NCI-H1930 (cell line): ENCODE results near the gene TMOD1.
"Not testable (repeated sequence)": the region's sequence is repeated elsewhere in the genome, so short reads cannot be mapped to it uniquely, and the experiment has no call there.

ENCODE experiments used
- DNase-seq, 2 experiments: peaks; one replicate each; lab custom pipeline; 2025; lab: John Stamatoyannopoulos, UW

TMOD1 gene

DNA sequence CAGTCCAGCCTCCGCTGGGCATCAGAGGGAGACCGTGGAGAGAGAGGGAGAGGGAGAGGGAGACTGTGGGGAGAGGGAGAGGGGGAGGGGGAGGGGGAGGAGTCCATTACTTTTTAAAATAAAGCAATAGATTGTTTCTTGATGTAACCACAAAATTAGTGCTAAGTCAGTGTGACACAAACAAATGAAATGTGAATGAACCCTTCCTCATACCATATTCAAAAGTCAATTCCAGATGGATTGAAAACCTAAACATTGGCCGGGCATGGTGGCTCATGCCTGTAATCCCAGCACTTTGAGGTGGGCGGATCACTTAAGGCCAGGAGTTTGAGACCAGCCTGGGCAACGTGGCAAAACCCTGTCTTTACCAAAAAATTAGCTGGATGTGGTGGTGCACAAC is 2.6 kb upstream of the TMOD1 start:
- not testable (repeated sequence) for DNase-seq

DNA sequence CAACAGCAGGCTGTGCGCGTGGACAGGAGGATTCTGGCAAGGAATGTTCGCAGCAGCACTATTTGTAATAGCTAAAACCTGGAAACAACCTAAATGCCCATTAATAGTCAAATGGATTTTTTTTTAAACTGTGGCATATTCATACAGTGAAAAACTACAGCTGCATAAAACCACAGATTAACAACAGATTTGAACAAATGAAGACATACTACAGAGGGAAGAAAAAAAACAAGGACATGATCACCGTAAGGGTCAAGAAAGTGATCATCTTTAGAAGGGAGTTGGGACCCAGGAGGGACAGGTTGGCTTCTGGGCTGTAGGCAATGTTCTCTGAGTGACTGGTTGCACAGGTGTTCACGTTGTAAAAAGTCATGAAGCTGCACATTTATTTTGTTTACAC is 1.2 kb upstream of the TMOD1 start:
- DNase-seq, result no peak

DNA sequence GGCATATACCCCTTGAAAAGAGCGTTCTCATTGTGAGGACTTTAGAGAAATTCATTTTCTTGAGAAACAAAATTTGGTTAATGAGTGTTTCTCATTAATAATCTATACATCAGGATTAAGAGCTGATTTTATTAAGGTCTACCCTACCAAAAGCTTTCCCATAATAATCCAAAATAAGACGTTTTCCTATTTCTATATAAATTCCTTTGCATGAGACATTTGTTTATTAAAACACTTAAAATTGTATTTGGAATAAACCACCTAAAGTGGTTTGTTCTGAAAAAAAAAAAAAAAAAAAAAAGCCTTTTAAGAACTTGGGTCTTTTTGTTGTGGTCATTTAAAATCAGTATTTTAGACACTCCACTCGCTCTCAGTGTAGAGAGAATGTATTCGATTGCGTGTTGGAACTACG is 695 bp upstream of the TMOD1 start:
- DNase-seq, result no peak

DNA sequence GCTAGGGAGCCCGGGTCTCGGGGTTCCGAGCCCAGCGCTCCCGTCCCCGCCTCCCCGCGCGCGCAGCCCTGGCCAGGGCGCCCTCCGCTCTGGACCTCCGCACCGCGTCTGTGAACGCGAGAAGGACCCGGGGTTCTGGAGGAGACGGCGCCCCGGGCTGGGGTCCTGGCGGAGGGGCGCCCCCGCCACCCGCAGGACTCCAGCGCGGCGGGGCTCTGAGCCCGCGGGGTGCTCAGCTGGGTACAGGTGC is 431 bp downstream of the TMOD1 start:
- no peak for DNase-seq

DNA sequence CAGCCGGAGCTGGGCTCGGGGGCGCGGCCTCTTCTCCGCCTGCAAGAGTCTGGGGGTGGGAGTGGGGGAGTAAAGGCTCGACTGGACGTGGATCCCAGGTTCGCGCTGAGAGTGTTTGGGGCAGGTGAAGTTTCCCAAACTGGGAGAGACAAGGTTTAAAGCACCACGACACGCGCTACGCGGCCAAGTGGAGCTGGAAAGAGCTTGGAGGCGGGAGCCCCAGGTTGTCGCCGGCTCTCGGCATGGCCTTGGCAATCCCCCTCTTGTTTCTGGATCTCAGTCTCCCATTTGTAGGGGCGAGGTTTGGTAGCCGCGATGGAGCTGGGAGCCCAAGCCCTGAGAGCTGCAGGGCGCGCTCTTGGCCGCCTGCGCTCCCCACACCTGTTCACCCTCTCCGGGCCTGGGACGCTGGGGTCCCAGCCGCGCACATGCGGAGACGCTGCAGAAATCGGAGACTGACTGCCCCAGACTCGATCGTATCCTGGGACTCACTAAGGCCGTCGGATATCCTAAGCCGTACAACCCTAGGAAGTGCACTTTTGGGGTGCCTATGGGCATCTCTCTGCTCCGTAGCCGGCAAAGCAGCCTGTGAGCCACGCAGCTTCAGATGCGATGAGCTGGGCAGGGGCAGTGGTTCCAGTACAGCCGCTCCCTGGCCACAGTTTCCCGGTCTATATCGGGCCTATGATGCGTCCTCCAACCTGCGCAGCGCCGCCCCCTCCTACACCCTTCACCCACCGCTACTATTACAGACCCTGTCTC is 937 bp downstream of the TMOD1 start:
- no peak for DNase-seq

DNA sequence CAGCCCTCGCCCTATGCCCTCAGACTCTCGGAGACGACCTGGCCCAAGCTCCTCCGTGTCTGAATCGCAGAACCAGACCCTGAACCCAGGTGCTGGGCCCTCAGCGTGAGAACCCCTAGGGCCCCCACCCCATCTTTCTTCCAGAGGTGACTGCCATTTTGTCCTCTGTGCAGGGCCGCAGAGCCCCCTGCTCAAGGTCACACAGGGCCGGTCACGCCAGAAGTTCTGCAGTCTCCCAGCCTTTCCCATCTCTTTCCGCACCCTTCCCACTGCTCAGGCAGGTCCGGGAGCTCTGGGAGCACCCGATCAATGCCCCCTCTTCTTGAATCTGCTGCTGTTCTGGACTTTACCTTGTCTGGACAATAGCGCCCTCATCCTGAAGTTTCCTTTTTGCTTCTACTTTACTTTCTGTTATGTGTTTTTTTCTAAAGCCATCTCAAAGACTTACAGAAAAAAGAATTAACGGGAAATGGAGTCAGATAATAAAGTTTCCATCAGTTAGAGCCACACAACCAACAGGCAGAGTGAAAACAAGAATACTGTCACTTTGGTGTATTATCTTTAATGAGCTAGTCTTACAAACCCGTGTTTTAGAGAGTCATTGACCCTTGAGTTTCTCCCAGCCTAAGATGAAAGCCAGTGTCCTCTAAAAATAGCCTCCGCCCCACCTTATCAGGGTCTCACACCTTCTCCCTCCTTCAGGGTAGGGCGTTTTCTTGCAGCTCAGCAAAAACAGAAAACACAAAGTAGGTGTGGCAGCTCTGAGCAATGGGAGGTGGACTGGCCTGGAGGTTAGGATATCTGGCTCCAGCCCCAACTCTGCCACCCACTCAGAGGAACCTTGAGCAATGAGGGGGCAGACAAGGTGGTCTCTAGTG is 1.8 kb downstream of the TMOD1 start:
- DNase-seq, result no peak

DNA sequence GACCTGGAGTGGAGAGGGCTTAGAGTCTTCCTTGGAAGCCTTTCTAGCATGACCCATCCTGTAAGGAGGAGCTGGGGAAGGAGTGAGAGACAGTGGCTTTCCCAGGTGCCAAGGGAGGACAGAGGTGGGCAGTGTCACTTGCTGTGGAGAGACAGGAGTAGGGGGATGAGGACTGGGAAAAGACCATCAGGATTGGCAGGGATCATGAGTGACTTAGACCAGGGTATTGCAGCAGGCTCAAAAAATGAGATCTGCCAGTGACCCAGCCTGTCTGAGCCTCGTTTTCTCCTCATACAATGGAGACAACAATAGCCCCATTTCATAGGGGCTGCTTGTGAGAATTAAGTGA is 2.4 kb downstream of the TMOD1 start:
- DNase-seq, result no peak

DNA sequence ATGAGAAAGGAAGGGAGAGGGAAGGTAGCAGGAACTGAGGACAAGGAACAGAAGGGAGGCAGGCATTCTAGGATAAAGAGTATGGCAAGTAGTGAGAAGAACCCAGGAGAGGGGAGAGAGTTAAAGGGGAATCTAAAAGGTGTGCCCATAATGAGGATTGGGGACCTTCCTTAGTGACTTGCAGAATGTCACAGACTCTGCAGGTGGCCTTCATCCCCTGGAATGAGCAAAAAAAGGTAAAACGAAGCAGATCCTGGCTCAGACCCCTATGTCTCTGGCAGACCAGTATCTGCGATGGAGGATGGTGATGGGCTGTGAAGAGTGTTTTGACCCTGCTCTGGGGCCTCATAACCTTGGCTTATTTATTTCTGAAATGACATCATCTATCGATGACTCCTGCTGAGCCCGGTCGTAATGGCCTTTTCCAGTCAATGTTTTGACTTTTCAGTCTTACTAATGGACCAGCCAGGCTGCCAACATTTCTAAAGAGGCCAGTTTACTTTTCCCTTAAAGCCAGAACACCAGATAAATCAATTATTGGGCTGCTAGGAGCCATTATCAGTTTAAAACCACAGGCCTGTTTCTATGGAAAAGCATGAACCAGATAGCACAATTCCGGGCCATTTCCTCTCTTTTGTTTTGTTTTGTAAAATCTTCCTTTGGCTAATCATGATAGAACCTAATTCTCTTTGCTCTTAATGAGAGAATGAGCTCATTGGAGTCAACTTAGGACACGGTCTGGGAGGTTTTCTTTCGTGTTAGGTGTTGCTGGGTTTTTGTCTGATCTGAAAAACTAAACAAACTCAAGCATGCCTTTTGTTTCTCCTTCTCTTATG is 3.1 kb downstream of the TMOD1 start:
- DNase-seq, result no peak

DNA sequence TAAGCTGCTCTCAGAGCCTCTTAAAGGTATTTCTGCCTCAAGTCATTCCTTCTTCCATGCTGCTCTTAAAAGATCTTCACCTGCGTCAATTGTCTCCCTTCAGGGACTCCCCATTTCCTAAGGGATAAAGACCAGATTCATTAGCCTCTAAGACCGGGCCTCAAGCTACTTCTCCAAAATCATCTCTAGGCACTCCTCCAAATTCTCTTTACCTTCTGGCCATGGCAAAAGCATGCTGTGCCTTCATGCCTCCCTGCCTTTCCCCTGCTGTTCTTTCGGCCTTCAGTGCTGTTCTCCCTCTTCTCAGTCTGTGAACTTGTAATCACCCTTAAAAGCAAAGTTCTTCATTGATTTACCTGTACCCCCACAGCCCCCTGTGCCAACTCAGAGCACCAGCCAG is 4.4 kb downstream of the TMOD1 start:
- DNase-seq, result no peak

DNA sequence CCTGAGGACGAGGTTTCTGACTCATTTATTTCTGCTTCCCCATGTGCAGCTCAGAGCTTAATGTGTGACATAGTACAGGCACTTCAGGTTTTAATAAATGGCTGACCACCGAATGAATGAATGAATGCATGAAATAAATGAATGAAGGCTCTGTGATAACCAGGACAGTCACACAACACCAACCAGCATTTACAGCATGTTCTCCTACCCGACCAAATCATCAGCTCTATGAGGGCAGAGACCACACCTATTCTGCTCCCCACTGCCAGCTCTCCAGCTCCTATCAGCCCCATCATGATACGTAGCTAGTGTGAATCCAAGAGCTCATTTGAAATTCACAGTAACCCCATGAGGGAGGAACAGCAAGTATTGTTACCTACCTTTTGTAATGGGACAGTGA is 4.8 kb downstream of the TMOD1 start:
- no peak for DNase-seq

DNA sequence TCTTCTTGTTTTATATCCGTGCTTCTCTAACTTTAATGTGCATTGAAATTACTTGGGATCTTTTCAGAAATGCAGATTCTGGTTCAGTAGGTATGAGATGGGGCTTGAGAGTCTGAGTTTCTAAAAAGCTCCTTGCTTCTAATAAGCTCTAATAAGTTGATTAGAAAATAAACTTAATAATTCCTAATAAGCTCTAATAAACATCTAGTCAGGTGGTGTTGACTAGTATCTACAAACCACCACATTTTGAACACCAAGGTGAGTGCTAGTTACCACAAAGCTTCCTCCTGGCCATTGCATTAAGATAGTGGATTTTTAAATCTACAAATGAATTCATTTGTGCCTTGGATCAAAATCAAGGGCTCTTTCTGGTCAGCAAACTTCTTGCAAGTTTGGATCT is 5.3 kb downstream of the TMOD1 start:
- no peak for DNase-seq

DNA sequence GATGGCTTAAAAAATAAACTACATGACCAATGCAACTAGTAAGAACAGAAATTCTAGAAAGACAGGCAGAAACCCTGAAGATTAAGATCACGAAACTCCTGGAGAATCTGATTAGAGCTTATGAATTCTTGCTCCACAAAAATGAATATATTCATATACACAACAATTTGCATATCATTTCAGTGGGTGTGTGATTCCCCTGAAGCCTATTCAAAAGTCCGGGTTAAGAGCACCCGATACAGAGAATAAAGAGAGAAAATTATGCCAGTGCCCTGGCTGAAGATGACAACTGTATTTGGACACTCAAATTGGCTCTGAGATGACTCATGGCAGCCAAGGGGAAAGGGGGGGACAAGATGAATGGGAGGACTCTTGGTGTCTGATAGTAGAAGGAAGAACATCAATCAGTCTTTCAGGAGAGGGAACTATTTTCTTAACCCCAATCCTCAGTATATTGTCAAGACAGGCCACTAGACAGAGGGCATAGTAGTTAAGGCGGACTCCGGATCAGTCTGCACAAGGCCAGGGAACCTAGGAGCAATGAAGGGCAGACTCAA is 6.0 kb downstream of the TMOD1 start:
- no peak for DNase-seq

DNA sequence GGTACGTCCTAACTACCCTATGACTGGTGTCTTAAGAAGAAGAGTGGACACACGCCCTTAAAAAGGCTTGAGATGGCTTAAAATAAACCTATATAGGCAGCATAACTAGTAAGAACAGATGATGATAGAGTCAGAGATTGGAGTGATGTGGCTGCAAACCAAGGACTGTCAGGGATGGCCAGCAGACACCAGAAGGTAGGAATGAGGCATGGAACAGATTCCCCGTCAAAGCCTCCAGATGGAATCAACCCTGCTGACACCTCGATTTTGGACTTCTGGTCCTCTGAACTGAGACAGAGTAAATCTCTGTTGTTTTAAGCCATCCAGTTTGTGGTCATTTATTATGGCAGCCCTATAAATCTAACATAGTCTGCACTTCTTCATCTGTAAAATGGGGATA is 7.4 kb downstream of the TMOD1 start:
- DNase-seq, result no peak

DNA sequence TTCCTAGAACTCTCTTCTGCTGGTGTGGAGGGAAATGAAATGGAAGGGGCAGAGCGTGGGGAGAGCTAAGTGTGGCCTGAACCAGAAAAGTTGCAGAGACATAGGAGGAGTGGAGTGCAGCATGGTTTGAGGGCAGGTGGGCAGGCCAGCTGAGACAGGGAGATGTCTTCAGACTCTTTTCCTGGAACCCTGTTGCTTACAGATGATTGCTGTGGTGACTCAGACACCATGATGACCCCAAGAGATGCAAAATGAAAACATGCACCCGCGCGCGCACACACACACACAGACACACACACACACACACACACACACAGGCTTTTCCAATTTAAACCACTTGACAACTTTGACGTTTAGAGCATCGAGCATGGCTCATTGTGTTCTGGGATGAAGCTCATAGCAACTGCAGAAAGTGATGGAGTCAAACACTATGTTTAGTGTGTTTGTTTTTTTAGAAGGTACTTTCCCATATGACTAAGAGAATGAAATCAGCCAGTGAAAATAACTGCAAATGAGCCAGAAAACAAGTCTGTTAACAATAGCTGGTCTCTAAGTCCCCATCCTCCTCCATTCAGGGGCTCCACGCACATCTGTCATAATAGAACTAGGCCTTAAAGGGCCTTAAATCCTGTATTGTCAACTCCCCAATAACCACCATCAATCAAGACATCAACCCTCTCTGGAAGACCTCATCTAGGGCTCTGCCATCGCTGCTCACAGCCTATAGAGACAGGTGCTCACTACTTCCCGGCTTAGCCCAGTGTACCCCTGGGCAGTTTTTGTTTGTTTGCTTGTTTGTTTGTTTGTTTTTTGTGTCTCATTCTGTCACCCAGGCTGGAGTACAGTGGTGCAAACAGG is 9.6 kb downstream of the TMOD1 start:
- no peak for DNase-seq

DNA sequence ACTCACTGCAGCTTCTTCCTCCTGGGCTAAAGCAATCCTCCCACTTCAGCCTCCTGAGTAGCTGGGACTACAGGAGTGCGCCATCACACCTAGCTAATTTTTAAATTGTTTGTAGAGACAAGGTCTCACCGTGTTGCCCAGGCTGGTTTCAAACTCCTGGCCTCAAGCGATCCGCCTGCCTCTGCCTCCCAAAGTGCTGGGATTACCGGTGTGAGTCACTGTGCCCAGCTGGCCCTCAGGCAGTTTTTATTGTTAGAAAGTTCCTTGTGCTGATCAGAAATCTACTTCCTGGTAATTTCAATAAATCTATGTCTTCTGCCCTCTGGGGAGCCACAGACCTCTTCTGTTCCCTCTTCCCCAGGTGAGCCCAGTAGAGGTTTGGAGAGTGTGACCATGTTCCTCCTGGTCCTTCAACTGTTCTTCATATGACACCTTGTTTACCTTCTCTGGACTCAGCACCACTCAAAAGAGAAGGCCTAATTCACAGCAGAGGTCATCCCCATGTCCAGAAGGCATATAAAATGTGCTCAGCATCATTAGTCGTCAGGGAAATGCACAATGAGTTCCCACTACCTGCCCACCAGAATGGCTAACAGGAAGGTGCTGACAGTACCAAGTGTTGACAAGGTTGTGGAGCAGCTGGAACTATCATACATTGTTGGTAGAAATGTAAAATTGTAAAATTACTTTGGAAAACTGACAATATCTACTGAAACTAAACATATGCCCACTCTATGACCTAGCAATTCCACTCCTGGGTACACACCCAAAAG is 10.4 kb downstream of the TMOD1 start:
- no peak for DNase-seq

DNA sequence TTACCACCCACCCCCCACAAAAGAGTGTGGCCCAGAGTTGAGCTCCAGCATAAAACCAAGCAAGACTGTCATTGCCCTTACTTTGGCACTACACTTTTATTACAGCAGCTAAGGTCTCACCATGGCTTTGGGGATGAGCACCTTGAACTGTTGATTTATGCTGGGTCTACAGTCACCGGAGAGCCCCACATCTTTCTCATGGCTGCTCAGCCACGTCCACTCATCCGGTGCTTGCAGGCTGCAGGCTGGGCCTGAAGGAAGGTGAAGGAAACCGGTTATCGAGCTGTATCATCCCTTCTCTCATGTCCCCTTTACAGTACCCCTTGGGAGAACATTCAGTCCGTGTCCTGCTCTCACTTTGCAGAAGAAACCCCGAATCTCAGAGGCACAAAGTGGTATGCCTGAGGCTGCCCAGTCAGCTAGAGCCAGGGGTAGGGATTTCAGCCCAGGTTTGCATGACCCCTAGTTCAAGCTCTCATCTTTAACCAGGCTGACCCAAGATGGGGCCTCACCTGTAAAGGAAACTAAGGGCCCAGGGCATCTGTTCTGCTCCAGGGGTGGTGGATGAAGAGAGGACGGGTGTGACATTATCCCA is 11.6 kb downstream of the TMOD1 start:
- DNase-seq, result no peak

DNA sequence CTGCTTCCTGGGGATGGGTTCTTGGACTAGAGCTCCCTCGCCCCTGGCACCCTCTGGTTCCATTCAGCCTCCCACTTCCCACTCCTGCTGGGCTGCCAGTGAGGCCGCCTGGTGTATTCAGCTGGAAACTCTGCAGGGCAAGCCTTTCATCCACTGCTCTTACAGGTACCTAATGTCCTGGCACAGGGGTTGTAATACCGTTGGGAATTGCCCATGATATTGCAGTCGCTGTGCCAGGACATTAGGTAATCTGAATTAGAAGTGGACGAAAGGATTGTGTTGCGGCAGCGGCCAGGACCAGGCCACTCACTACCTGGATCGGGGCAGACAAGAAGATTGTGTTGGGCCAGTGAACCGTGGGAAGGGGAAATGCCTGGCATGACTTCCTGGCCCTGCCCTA is 13.1 kb downstream of the TMOD1 start:
- no peak for DNase-seq

DNA sequence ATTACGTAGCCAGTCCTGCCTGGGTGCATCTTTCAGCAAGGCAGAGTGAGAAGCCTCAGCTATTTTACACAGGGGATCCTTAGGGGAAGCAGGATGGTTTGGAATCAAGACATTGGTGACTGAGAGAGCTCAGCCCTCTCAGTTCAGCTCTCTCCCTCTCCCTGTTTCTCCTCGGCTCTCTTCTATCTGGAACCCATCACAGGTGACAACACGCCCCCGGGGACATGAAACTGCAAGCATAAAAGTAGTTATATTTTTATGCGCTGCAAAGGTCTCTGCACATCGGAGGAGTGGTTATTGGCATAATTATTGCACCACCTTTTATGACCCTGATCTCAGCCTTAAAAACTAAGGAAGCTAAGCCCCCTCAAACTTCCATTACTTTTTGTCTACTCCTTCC is 14.2 kb downstream of the TMOD1 start:
- DNase-seq, result no peak

DNA sequence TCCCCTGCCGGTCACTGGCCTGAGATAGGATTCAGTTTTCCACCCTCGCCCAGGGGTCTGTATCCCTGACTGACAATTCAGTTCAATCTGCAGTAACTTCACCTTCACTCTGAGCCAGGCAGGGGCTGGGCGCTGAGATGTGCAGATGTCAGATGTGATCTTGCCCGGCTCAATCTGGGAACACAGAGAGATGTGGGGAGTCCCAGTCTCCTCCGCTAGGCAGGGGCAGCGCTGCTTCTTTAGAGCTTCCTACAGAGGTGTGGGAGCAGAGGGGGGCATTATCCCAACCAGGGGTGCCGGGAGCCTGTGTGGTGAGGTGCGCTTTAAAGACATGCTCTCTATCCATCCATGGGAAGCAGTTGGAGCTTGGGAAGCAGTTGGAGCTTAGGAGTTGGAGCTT is 14.6 kb downstream of the TMOD1 start:
- no peak for DNase-seq

DNA sequence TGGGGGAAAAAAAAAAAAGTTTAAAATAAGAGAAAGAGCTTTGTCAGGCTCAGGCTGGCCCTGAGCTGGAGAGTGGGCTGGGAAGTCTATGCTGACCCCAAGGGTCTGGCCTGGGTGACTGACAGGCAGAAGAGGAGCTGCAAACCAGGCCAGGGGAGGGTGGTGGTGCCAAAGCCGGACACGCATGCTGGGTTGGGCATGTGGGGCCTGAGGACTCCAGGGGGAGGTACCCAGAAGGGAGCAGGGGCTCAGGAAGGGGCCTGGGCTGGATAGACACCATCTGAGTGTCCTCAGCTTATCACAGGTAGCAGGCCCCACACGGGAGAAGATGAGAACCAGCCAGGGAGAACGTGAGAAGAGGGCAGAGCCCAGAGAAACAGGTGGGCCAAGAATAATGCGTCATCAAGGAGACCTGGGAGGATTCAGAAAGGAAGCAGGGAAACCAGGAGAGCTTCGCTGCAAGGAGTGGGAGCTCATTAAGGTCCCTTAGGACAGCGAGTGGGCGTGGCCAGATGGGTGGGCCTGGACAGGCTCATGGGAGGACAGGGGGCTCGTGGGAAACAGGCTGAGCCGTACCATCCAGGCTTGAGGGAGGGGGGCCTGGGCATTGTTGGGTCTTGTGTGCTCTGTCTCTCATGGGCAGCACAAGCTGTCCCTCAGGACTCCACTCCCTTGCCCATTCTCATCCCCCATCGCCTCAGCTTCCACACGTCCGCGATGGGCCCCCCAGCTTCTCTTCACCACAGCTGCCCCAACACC is 16.0 kb downstream of the TMOD1 start:
- DNase-seq, result no peak
